ENCODE results near the gene CFAP52. TPM values are rescaled to one million over a fixed set of nuclear protein-coding genes. Genes with fewer than 3 reads are reported as not detected.

The CFAP52 gene
- total and polyA plus RNA-seq, 2 of the 13 experiments (the other 11 are each of a cell fraction or from before 2014, with no cell fraction given) = not detected

GRCh38 chr17:9645851-9646545, 69.6 kb downstream of the CFAP52 start (continued):
- TF ChIP-seq NKX3-1 (CRISPR knock-in tag; IDR thresholded peaks at IDR 0.05) (no peak), MIXL1 (CRISPR knock-in tag; IDR thresholded peaks at IDR 0.05) (no peak), HNF1B (CRISPR knock-in tag; IDR thresholded peaks at IDR 0.05) (no peak), HNRNPLL (IDR thresholded peaks at IDR 0.05; ENCODE audit: low read depth, low read length, poor library complexity, severe bottlenecking) (peak; percentile 81), ZNF451 (CRISPR knock-in tag; IDR thresholded peaks at IDR 0.05) (no peak), LCORL (IDR thresholded peaks at IDR 0.05) (no peak), LCORL (CRISPR knock-in tag; IDR thresholded peaks at IDR 0.05) (0 out of 2 replicates have a peak, but pooled peaks have one; percentile 33), MYC (CRISPR knock-in tag; IDR thresholded peaks at IDR 0.05; ENCODE audit: borderline replicate concordance) (peak; percentile 61), ZBED4 (CRISPR knock-in tag; IDR thresholded peaks at IDR 0.05; ENCODE audit: borderline replicate concordance) (peak; percentile 53; the same call in 1 of the 2 replicates), ZNF460 (CRISPR knock-in tag; IDR thresholded peaks at IDR 0.05; ENCODE audit: borderline replicate concordance) (no peak)
